Tongue (tissue), 2 donors: ENCODE data around the gene DRAP1. TPM values are rescaled to one million over a fixed set of nuclear protein-coding genes. Genes with fewer than 3 reads are reported as not detected.

Experiments used
- DNase-seq: peaks from one replicate; pipeline ENCODE4 v3.0.0-alpha.2; 2015
- total RNA-seq: library from RNA; depleted of rRNA; stranded (reverse); fragments of >200 nt; gene quantifications from one replicate; pipeline ENCODE4 v1.2.3, GENCODE V29; 2014

Gene DRAP1
- total RNA-seq, 1 donor from 2014 or later, result 49.2 TPM

GRCh38 chr11:65906602-65907001 lies 12.6 kb upstream of the DRAP1 start:
- no peak for DNase-seq

GRCh38 chr11:65907878-65908277 lies 11.3 kb upstream of the DRAP1 start:
- no peak for DNase-seq

- DNase-seq, result peak; percentile 64
Measured at GRCh38 chr11:65911682-65912568, 7.3 kb upstream of the DRAP1 start.

GRCh38 chr11:65912845-65913244 lies 6.4 kb upstream of the DRAP1 start:
- no peak for DNase-seq

GRCh38 chr11:65915101-65915820 lies 4.0 kb upstream of the DRAP1 start:
- DNase-seq, result no peak

GRCh38 chr11:65915821-65916251 lies 3.4 kb upstream of the DRAP1 start:
- DNase-seq, result no peak

GRCh38 chr11:65916391-65916790 lies 2.8 kb upstream of the DRAP1 start:
- no peak for DNase-seq

- no peak for DNase-seq
Measured at GRCh38 chr11:65917077-65917433, 2.2 kb upstream of the DRAP1 start.

GRCh38 chr11:65917434-65918210 lies 1.6 kb upstream of the DRAP1 start:
- no peak for DNase-seq

GRCh38 chr11:65918211-65919140 lies 750 bp upstream of the DRAP1 start, which contains the start of gene C11orf68:
Gene C11orf68, minus strand, starts transcription at chr11:65919062. Its CDS starts 31 bp downstream, at chr11:65919031.
- DNase-seq, result no peak

GRCh38 chr11:65919573-65920371 lies 546 bp downstream of the DRAP1 start:
- DNase-seq, result no peak

GRCh38 chr11:65920372-65920802 lies 1.2 kb downstream of the DRAP1 start:
- no peak for DNase-seq

- no peak for DNase-seq
Measured at GRCh38 chr11:65921033-65921555, 1.9 kb downstream of the DRAP1 start.

- DNase-seq, result no peak
Measured at GRCh38 chr11:65921876-65922275, 2.6 kb downstream of the DRAP1 start.

- DNase-seq, result no peak
Measured at GRCh38 chr11:65922565-65922964, 3.3 kb downstream of the DRAP1 start.

- no peak for DNase-seq
Measured at GRCh38 chr11:65925397-65925796, 6.2 kb downstream of the DRAP1 start.

- no peak for DNase-seq
Measured at GRCh38 chr11:65927904-65928397, 8.7 kb downstream of the DRAP1 start.

GRCh38 chr11:65928667-65929066 lies 9.4 kb downstream of the DRAP1 start:
- no peak for DNase-seq

- no peak for DNase-seq
Measured at GRCh38 chr11:65931773-65932557, 12.7 kb downstream of the DRAP1 start.
